Measurements from ENCODE around the gene PTPRQ. TPM values are rescaled to one million over a fixed set of nuclear protein-coding genes. Genes with fewer than 3 reads are reported as not detected.
"Not testable (repeated sequence)": the region's sequence is repeated elsewhere in the genome, so short reads cannot be mapped to it uniquely, and the experiment has no call there.

Gene PTPRQ
- total RNA-seq, 1 donor from 2014 or later = not detected

DNA sequence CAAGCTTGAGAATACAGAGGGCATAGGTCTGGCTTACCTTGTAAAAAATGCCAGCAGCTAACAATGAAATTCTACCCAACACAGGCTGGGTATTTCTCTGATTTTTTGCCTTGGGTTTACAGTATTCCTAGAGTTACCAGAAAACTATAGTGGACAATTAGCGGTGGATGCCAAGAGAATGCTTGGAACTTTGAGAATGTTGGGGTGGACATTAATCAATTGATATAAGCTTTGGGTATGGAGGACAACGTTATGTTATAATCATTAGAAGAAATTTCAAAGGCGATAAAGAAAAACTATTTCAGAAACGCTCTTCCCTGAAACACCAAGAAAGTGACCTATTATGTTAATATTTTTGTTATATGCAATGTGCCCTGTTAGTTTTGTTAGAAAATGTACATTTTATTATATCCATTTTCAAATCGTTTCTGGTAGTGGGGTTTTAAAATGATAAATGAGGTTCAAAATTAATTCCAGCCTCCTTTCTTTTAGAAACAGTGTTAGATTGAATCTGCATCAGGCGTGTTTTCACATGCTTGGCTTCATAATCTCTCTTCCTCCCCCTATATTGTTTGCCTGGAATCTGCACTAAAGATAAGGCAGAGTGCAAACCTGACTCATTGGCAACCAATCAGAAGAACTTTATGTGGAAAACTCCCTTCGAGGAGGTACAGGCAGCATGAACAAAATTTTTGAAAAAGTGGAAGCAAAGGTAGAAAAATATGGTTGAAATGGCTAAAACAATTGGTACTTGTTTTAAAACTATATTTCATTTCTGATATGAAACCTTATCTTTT is 1.4 kb upstream of the PTPRQ start:
- no peak for DNase-seq (ENCODE audit: low read depth)
- TF ChIP-seq, protein P1, sequence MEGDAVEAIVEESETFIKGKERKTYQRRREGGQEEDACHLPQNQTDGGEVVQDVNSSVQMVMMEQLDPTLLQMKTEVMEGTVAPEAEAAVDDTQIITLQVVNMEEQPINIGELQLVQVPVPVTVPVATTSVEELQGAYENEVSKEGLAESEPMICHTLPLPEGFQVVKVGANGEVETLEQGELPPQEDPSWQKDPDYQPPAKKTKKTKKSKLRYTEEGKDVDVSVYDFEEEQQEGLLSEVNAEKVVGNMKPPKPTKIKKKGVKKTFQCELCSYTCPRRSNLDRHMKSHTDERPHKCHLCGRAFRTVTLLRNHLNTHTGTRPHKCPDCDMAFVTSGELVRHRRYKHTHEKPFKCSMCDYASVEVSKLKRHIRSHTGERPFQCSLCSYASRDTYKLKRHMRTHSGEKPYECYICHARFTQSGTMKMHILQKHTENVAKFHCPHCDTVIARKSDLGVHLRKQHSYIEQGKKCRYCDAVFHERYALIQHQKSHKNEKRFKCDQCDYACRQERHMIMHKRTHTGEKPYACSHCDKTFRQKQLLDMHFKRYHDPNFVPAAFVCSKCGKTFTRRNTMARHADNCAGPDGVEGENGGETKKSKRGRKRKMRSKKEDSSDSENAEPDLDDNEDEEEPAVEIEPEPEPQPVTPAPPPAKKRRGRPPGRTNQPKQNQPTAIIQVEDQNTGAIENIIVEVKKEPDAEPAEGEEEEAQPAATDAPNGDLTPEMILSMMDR (conservative IDR thresholded peaks at IDR 0.05; ENCODE audit: low read depth, low read length) = no peak

DNA sequence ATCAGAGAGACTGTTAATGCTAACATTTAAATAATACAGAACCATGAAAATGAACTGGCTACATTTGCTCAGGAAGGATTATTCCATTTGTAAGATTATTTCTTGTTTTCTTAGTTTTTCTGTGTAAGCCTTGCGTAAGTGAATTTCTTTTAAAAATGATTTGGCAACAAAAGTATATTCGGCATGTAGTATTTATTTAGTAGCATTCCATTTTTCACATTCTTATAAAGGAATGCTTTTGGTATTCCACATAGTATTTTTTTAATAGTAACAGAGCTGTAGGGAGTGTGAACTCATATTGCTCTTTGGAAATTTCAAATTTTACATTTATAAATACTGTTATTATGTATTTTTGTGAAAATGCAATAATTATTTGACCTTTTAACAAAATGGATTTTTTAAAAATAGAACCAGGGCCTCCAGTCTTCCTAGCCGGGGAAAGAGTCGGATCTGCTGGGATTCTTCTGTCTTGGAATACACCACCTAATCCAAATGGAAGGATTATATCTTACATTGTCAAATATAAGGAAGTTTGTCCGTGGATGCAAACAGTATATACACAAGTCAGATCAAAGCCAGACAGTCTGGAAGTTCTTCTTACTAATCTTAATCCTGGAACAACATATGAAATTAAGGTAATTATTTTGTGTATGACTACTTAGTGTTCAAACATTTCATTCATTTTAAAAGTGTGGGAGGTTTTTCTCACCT is 1.2 kb downstream of the PTPRQ start:
- H3K4me3 ChIP-seq (ENCODE audit: low read depth, low read length) = no peak overlapping the region
- TF ChIP-seq, protein P1 (conservative IDR thresholded peaks at IDR 0.05; ENCODE audit: low read depth, low read length) = no peak
- no peak for DNase-seq (ENCODE audit: low read depth)

More for the DNA sequence above, 1.4 kb upstream of the PTPRQ start:
- H3K4me3 ChIP-seq (ENCODE audit: low read depth, low read length) = no peak overlapping the region

DNA sequence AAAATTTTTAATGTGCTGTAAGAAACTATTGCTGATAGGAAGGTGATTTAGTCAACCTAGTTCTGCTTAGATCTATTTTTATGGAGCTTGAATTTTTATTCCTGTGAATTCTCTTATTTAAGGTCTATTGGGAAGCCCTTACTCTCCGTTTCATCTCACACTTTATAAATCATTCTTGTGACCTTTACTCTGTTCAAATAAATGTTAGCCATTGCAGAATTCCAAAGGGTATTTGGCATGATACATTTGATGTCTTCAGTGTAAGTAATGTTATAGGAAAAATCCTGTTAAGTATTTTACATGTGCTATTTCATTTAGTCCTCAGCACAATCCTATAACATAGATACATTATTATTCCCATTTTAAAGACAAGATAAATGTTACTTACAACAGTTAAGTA is 12.5 kb downstream of the PTPRQ start:
- TF ChIP-seq, protein P1 (conservative IDR thresholded peaks at IDR 0.05; ENCODE audit: low read depth, low read length) = no peak
- no peak overlapping the region for H3K4me3 ChIP-seq (ENCODE audit: low read depth, low read length)
- no peak for DNase-seq (ENCODE audit: low read depth)

DNA sequence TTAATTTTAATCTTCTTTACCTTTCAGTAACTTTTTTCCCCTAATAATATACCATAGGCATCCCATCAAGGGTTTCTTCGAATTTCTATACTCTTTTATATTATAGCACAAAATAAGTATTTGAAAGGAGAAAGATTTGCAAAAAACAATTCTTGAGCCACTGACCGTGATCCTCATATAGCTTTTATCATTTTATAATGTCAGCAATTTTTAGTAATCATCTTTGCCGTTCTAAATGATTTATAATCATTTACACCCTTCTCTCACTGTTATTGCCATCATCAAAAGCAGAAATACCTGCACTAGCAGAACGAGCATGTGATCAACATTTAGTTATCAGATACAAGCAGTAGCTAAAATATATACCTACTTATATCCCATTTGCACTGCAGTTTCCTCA is 16.9 kb downstream of the PTPRQ start:
- no peak overlapping the region for H3K4me3 ChIP-seq (ENCODE audit: low read depth, low read length)
- TF ChIP-seq, protein P1 (conservative IDR thresholded peaks at IDR 0.05; ENCODE audit: low read depth, low read length) = no peak
- DNase-seq (ENCODE audit: low read depth) = no peak

DNA sequence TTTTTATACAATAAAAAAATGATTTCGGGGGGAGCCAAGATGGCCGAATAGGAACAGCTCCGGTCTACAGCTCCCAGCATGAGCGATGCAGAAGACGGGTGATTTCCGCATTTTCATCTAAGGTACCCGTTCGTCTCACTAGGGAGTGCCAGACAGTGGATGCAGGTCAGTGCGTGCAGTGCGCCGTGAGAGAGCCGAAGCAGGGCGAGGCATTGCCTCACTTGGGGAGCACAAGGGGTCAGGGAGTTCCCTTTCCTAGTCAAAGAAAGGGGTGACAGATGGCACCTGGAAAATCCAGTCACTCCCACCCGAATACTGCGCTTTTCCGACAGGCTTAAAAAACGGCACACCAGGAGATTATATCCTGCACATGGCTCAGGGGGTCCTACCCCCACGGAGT is 17.8 kb downstream of the PTPRQ start:
- DNase-seq (ENCODE audit: low read depth) = not testable (repeated sequence)

DNA sequence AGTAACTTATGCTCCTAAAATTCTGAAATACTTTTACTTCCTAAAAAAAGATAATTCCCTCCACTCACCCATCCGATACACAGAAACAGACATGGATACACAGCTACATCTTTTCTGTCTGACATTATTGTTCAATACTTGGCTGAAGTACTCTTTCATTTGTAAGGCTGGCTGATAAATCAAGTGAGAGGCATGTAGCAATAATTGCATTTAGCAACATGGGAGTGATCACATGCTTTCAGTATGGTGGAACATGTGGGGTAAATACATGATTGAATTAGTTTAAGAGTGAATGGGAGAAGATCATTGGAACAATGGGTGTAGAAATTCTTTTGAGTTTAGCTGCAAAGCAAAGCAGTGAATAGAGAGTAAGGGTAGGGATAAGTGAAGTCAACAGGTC is 25.6 kb downstream of the PTPRQ start:
- no peak for DNase-seq (ENCODE audit: low read depth)
- no peak overlapping the region for H3K4me3 ChIP-seq (ENCODE audit: low read depth, low read length)
- TF ChIP-seq, protein P1 (conservative IDR thresholded peaks at IDR 0.05; ENCODE audit: low read depth, low read length) = no peak

More for the DNA sequence above, 17.8 kb downstream of the PTPRQ start:
- H3K4me3 ChIP-seq (ENCODE audit: low read depth, low read length) = not testable (repeated sequence)

DNA sequence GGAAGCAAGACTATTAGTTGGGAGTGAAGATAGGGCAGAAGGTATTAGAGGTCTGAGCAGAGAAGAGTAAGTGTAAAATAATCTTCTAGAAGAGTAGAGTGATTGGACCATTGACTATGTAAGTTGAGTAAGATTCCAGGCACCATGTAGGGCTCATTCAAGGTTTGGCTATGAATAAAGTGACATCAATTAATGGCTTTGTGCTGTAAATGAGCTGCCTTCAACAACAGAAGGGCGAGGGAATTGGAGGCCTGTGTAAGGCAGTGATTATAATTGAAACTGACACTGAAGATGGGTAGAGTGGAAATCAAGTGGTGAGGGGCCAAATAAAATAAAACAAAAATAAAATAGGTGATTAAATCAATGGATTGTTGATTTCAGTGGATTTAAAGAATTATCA is 26.4 kb downstream of the PTPRQ start:
- DNase-seq (ENCODE audit: low read depth) = no peak

More for the DNA sequence above, 26.4 kb downstream of the PTPRQ start:
- TF ChIP-seq, protein P1 (conservative IDR thresholded peaks at IDR 0.05; ENCODE audit: low read depth, low read length) = no peak
- H3K4me3 ChIP-seq (ENCODE audit: low read depth, low read length) = no peak overlapping the region
